Panc1 (cell line): Measurements from ENCODE around the gene AVEN. TPM values are rescaled to one million over a fixed set of nuclear protein-coding genes. Genes with fewer than 3 reads are reported as not detected.

Source experiments
- ATAC-seq: fragments of 200-7000 bp; cut with Tn5 transposase; 2 replicates; pipeline ENCODE4 v1.9.1; 2020; ENCODE audit warnings: mild to moderate bottlenecking, moderate library complexity
- BruUV-seq: library from RNA; stranded (reverse); fragments of 400-500 nt; replicated peaks from 2 replicates; lab custom pipeline; 2021; lab: Mats Ljungman, UMichigan
- CTCF ChIA-PET: fragments of 300-600 bp; sonication (Branson Sonifier 250); formaldehyde crosslinking; loops from one replicate; lab custom pipeline; 2022; ENCODE audit warnings: antibody characterized with exemption; lab: Charles Lee
- POLR2A ChIA-PET: fragments of 300-600 bp; sonication (Branson Sonifier 250); formaldehyde crosslinking; loops from one replicate; lab custom pipeline; 2022; ENCODE audit warnings: antibody characterized with exemption; lab: Charles Lee
- DNase-seq: peaks from one replicate; pipeline ENCODE4 v3.0.0-alpha.2; 2010; ENCODE audit warnings: low read depth, low spot score
- H3K27ac ChIP-seq: 2 replicates; pipeline ENCODE4 v1.5.1; 2011; ENCODE audit warnings: mild to moderate bottlenecking, low read length, inconsistent platforms
- H3K27me3 ChIP-seq: fragments of 200-500 bp; sonication (Bioruptor generic); 2 replicates; pipeline ENCODE4 v1.6.0; 2014; ENCODE audit warnings: low read length, inconsistent platforms; ENCODE audit not compliant: control insufficient read depth, insufficient read depth
- H3K36me3 ChIP-seq: fragments of 200-500 bp; sonication (Bioruptor generic); 2 replicates; pipeline ENCODE4 v1.5.1; 2014; ENCODE audit warnings: inconsistent platforms, mild to moderate bottlenecking, low read length, moderate library complexity; ENCODE audit not compliant: control insufficient read depth, insufficient read depth
- H3K4me1 ChIP-seq: 2 replicates; pipeline ENCODE4 v1.5.1; 2011; ENCODE audit warnings: inconsistent platforms, mild to moderate bottlenecking, low read length, moderate library complexity; ENCODE audit not compliant: control insufficient read depth, insufficient read depth
- H3K4me3 ChIP-seq, 2 experiments: 2 replicates each; pipeline ENCODE4 v1.5.1; 2011 to 2012; ENCODE audit warnings: low read depth in 2 of 2, low read length in 2 of 2, mild to moderate bottlenecking in 2 of 2, inconsistent platforms in 1 of 2, moderate library complexity in 1 of 2
- H3K9me3 ChIP-seq: fragments of 200-500 bp; sonication (Bioruptor generic); 2 replicates; pipeline ENCODE4 v1.5.1; 2014; ENCODE audit warnings: low read depth, mild to moderate bottlenecking, inconsistent platforms, low read length, moderate library complexity; ENCODE audit not compliant: control insufficient read depth, insufficient read depth
- CTCF ChIP-seq: fragments of 450-650 bp; IDR thresholded peaks from 2 replicates; pipeline ENCODE4 v1.5.1; 2017; ENCODE audit warnings: mild to moderate bottlenecking
- POLR2AphosphoS5 ChIP-seq: IDR thresholded peaks from 2 replicates; pipeline ENCODE4 v1.6.1; 2012; ENCODE audit warnings: mild to moderate bottlenecking, low read depth, low read length, moderate library complexity
- REST ChIP-seq, 2 experiments: IDR thresholded peaks; 2 replicates each; pipeline ENCODE4 v1.6.1; 2011 to 2012; ENCODE audit warnings: low read depth in 2 of 2, control low read depth in 1 of 2, low read length in 1 of 2, mild to moderate bottlenecking in 1 of 2, moderate library complexity in 1 of 2; ENCODE audit not compliant: insufficient read depth in 1 of 2
- SIN3A ChIP-seq: IDR thresholded peaks from 2 replicates; pipeline ENCODE4 v1.6.1; 2012; ENCODE audit warnings: low read depth, mild to moderate bottlenecking, low read length, moderate library complexity, borderline replicate concordance; ENCODE audit not compliant: insufficient read depth
- TCF7L2 ChIP-seq: IDR thresholded peaks from 2 replicates; pipeline ENCODE4 v1.6.1; 2011; ENCODE audit warnings: mild to moderate bottlenecking, low read depth, low read length, inconsistent platforms
- in situ Hi-C: cut with HindIII; loops from 2 replicates; pipeline ENCODE4 v1.10.0; 2016; ENCODE audit warnings: low sequenced_read_pairs, low pct_unique_long_range_greater_than_20kb
- intact Hi-C: fragments of 100-400 bp; cut with micrococcal nuclease; formaldehyde crosslinking; loops from one replicate; pipeline ENCODE4 v1.10.0; 2022; ENCODE audit not compliant: unreplicated experiment
- total RNA-seq: library from RNA; stranded (reverse); gene quantifications from one replicate; pipeline ENCODE4 v1.2.1, GENCODE V29; 2021; ENCODE audit not compliant: unreplicated experiment

The AVEN gene
- total RNA-seq, 1 experiment from 2014 or later: 18.4 TPM

- Histone ChIP-seq H3K4me1 (no peaks in the 10 kb centered on the region; the same call in 1 of the 2 replicates), H3K27me3 (no peaks in the 10 kb centered on the region), H3K27ac (no peak within 1 kb of the TSS), H3K36me3 (no peaks in the 10 kb centered on the region), H3K9me3 (no peaks in the 10 kb centered on the region), H3K4me3 (no peak within 1 kb of the TSS)
- POLR2A ChIA-PET: no interaction called here
- no TSS peak for BruUV-seq
- DNase-seq (no peak), ATAC-seq (no peak)
- TF ChIP-seq REST (IDR thresholded peaks at IDR 0.05; ENCODE audit: insufficient read depth in 1 of 2, low read depth in 2 of 2, low read length in 1 of 2): no peak
- TF ChIP-seq CTCF: no peak
- no peak for TF ChIP-seq POLR2AphosphoS5
- no peak for TF ChIP-seq TCF7L2
- no peak for TF ChIP-seq SIN3A
- CTCF ChIA-PET: interaction anchor here (0.6 to 0.7 kb wide), 3 partner anchors 15 to 77 kb away, joined by 3 to 5 read pairs (median 3); no protein-coding TSS in a partner anchor
- intact Hi-C loops (no loop called here), in situ Hi-C loops (no loop called here)
Observed at GRCh38 chr15:33968224-33968623, 70.8 kb downstream of the AVEN start, which contains the start of gene CHRM5. Gene CHRM5, plus strand, starts transcription at chr15:33968497. Its CDS starts 94,221 bp downstream, at chr15:34062718.

- no peak for ATAC-seq
- no peaks in the 10 kb centered on the region for H3K36me3 ChIP-seq
- H3K4me3 ChIP-seq: no peak overlapping the region
- H3K4me1 ChIP-seq: no peaks in the 10 kb centered on the region; the same call in 1 of the 2 replicates
- DNase-seq: no peak
- intact Hi-C loops: no loop called here
- CTCF ChIA-PET: interaction anchor here (0.7 to 1.0 kb wide), 2 partner anchors 18 to 226 kb away, joined by 4 to 5 read pairs; no protein-coding TSS in a partner anchor
- H3K9me3 ChIP-seq: no peaks in the 10 kb centered on the region
- no TSS peak for BruUV-seq
- no peak overlapping the region for H3K27ac ChIP-seq
- POLR2A ChIA-PET: no interaction called here
- H3K27me3 ChIP-seq: no peaks in the 10 kb centered on the region
- in situ Hi-C loops: no loop called here
- TF ChIP-seq REST (IDR thresholded peaks at IDR 0.05; ENCODE audit: insufficient read depth in 1 of 2, low read depth in 2 of 2, low read length in 1 of 2): no peak
- no peak for TF ChIP-seq POLR2AphosphoS5
- TF ChIP-seq SIN3A: no peak
- no peak for TF ChIP-seq CTCF
Observed at GRCh38 chr15:33964665-33965040, 74.4 kb downstream of the AVEN start.
